Colonic mucosa (tissue), 4 donors: ENCODE results near the gene TMPRSS13. TPM values are rescaled to one million over a fixed set of nuclear protein-coding genes. Genes with fewer than 3 reads are reported as not detected.
"Not testable (repeated sequence)": the region's sequence is repeated elsewhere in the genome, so short reads cannot be mapped to it uniquely, and the experiment has no call there.

Experiments
- DNase-seq: peaks from one replicate; pipeline ENCODE4 v3.0.0-alpha.2; 2020
- H3K27ac ChIP-seq: fragments of 200-600 bp; one replicate; pipeline ENCODE4 v1.8.0; 2021
- H3K27me3 ChIP-seq: fragments of 200-600 bp; one replicate; pipeline ENCODE4 v1.8.0; 2021
- H3K36me3 ChIP-seq: fragments of 200-600 bp; one replicate; pipeline ENCODE4 v1.8.0; 2021
- H3K4me1 ChIP-seq: fragments of 200-600 bp; one replicate; pipeline ENCODE4 v1.8.0; 2021; ENCODE audit warnings: mild to moderate bottlenecking
- H3K4me3 ChIP-seq: fragments of 200-600 bp; one replicate; pipeline ENCODE4 v1.8.0; 2021
- H3K9ac ChIP-seq, 2 donors: one replicate each; pipeline ENCODE4 v1.7.0; 2013; ENCODE audit warnings: control low read depth in 2 of 2, low read depth in 2 of 2, low read length in 2 of 2
- H3K9me3 ChIP-seq: fragments of 200-600 bp; one replicate; pipeline ENCODE4 v1.8.0; 2021
- intact Hi-C: fragments of 100-400 bp; cut with DNase I; formaldehyde crosslinking; loops from one replicate; pipeline ENCODE4 v1.14.1; 2022
- total RNA-seq, 2 donors: library from RNA; stranded (reverse); fragmentation: NEBNext Ultra II Directional in 1 of 2; extraction: Animal tissue kit (Norgen Biotek cat#: 25700) in 1 of 2; gene quantifications; one replicate each; pipeline ENCODE4 v1.2.1, GENCODE V29; 2021
- TF ChIP-seq, protein P1 (sequence below): fragments of 200-600 bp; IDR thresholded peaks from one replicate; pipeline ENCODE4 v1.8.0; 2022; ENCODE audit warnings: antibody characterized with exemption, mild to moderate bottlenecking
- donor health status: healthy.
- donor health status: DM: no; HTN: no; CAD: no.
- donor health status: DM: no; HTN: no; CAD: no.

Gene TMPRSS13
- 1 to 10 TPM; 1.5 to 1.6 TPM for total RNA-seq

DNA sequence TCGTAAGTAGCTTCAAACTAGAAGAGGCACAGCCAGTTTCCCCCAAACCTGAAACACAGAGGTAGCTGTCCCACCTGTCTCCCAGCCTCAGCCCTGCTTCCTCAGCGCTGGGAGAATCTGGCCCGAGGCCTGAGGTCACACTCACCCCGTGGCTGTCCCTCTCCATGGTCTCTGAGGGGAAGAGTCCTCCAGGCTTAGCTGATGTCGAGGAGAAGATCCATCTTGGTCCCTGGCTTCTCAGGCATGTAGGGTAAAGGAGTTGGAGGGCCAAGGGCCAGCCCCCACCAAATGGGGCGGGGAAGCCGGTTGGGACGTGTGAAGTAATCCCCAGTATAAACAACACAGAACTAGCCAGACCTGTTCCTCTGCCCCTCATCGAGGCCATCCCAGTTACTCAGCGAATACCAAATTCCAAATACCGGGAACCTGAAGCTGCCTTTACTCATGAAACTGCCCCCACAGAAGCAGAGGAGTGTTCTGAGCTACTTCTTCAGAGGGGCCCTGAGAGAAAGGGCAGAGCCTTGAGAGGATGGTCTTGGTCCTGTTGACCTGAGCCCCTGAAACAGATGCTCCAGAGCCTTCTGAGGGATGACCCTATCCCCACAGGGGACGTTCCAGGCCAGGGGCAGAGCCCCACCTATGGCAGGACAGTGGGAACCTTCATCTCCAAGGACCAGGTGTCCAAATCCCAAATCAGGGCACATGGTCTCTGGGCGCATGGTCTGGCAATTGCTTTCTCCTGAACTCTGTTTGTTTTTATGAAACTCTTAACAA is at the start of gene TMPRSS13:
Gene TMPRSS13 (minus strand): TSS at position 261 of the 774 bp plus-strand sequence. CDS start 95 bp downstream, at position 166.
- no peaks in the 10 kb centered on the region for H3K9me3 ChIP-seq
- no peak within 1 kb of the TSS for H3K9ac ChIP-seq
- intact Hi-C loops, result no loop called here
- no peak within 1 kb of the TSS for H3K4me3 ChIP-seq
- H3K27me3 ChIP-seq, result no peaks in the 10 kb centered on the region
- H3K4me1 ChIP-seq, result peaks cover 7% of the 10 kb centered on the region
- TF ChIP-seq, protein P1, sequence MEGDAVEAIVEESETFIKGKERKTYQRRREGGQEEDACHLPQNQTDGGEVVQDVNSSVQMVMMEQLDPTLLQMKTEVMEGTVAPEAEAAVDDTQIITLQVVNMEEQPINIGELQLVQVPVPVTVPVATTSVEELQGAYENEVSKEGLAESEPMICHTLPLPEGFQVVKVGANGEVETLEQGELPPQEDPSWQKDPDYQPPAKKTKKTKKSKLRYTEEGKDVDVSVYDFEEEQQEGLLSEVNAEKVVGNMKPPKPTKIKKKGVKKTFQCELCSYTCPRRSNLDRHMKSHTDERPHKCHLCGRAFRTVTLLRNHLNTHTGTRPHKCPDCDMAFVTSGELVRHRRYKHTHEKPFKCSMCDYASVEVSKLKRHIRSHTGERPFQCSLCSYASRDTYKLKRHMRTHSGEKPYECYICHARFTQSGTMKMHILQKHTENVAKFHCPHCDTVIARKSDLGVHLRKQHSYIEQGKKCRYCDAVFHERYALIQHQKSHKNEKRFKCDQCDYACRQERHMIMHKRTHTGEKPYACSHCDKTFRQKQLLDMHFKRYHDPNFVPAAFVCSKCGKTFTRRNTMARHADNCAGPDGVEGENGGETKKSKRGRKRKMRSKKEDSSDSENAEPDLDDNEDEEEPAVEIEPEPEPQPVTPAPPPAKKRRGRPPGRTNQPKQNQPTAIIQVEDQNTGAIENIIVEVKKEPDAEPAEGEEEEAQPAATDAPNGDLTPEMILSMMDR, result no peak
- DNase-seq, result peak; percentile 62
- no peak within 1 kb of the TSS for H3K27ac ChIP-seq
- no peaks in the 10 kb centered on the region for H3K36me3 ChIP-seq

DNA sequence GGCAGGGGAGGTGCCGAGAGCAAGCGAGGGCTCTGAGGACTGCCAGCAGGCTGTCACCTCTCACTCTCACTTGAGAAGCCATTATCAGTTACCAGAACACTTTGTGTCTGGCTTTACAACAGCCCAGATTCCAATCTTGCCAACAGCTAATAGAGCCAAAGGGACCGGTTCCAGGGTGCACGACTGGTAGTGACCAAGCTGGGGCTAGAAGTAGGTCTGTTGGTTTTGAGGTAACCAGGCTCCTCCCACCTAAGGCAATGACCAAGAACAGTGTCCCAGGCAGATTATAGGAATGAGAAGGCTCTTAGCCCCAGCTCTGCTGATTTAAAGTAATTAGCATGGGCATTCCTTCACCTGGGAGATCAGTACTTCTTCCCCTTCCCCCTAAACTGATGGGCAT is 49.8 kb upstream of the TMPRSS13 start:
- H3K4me1 ChIP-seq, result no peaks in the 10 kb centered on the region
- no peak for DNase-seq
- H3K9me3 ChIP-seq, result no peaks in the 10 kb centered on the region
- H3K27ac ChIP-seq, result peak overlapping the region; percentile 26
- TF ChIP-seq, protein P1, result no peak
- no peak overlapping the region for H3K4me3 ChIP-seq
- H3K36me3 ChIP-seq, result no peaks in the 10 kb centered on the region
- intact Hi-C loops, result no loop called here
- H3K9ac ChIP-seq, result no peak overlapping the region
- no peaks in the 10 kb centered on the region for H3K27me3 ChIP-seq

DNA sequence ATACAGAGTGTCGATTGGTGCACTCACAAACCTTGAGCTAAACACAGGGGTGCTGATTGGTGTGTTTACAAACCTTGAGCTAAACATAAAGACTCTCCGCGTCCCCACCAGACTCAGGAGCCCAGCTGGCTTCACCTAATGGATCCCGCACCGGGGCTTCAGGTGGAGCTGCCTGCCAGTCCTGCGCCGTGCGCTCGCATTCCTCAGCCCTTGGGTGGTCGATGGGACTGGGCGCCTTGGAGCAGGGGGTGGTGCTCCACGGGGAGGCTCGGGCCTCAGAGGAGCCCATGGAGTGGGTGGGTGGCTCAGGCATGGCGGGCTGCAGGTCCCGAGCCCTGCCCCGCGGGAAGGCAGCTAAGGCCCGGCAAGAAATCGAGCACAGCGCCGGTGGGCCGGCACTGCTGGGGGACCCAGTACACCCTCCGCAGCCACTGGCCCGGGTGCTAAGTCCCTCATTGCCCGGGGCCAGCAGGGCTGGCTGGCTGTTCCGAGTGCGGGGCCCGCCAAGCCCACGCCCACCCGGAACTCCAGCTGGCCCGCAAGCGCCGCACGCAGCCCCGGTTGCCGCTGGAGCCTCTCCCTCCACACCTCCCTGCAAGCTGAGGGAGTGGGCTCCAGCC is 49.2 kb upstream of the TMPRSS13 start:
- DNase-seq, H3K4me1 ChIP-seq, H3K9me3 ChIP-seq, H3K27ac ChIP-seq, H3K9ac ChIP-seq, H3K36me3 ChIP-seq, H3K27me3 ChIP-seq, intact Hi-C loops, H3K4me3 ChIP-seq: not testable (repeated sequence)

DNA sequence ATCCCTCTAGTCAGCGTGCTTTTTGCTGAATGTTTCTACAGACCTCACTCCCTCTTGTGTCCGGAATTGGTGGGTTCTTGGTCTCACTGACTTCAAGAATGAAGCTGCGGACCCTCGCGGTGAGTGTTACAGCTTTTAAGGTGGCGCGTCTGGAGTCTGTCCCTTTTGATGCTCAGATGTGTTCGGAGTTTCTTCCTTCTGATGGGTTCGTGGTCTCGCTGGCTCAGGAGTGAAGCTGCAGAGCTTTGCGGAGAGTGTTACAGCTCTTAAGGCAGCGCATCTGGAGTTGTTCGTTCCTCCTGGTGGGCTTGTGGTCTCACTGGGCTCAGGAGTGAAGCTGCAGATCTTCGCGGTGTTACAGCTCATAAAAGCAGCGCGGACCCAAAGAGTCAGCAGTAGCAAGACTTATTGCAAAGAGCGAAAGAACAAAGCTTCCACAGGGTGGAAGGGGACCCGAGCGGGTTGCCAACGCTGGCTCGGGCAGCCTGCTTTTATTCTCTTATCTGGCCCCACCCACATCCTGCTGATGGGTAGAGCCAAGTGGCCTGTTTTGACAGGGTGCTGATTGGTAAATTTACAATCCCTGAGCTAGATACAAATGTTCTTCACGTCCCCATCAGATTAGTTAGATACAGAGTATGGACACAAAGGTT is 48.5 kb upstream of the TMPRSS13 start:
- H3K4me3 ChIP-seq, H3K36me3 ChIP-seq, intact Hi-C loops, H3K27me3 ChIP-seq, H3K9ac ChIP-seq, DNase-seq, H3K9me3 ChIP-seq, H3K27ac ChIP-seq: not testable (repeated sequence)
- H3K4me1 ChIP-seq, result peaks cover 10% of the 10 kb centered on the region

DNA sequence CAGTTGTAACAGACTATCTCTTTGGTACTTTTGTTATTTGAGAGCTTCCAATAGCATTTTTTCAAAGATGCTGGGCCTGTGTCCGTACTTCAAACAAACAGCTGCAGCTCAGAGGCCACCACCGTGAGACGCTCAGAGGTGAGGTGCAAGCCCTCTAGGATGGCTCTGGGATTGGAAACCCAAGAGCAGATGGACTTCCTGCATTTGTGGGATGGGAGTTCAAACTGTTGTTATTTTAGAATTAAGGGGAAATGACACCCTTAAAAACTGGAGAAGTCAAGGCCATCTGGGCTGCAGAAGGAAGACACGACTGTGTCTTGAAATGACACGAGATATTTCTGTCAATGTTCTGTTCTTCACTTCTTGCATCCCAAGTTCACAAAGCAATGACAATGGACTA is 47.8 kb upstream of the TMPRSS13 start:
- no peak for DNase-seq
- H3K27me3 ChIP-seq, result no peaks in the 10 kb centered on the region
- intact Hi-C loops, result no loop called here
- H3K4me1 ChIP-seq, result peaks cover 11% of the 10 kb centered on the region
- H3K36me3 ChIP-seq, result no peaks in the 10 kb centered on the region
- TF ChIP-seq, protein P1, result no peak
- H3K27ac ChIP-seq, result no peak overlapping the region
- no peak overlapping the region for H3K4me3 ChIP-seq
- no peaks in the 10 kb centered on the region for H3K9me3 ChIP-seq
- H3K9ac ChIP-seq, result no peak overlapping the region

DNA sequence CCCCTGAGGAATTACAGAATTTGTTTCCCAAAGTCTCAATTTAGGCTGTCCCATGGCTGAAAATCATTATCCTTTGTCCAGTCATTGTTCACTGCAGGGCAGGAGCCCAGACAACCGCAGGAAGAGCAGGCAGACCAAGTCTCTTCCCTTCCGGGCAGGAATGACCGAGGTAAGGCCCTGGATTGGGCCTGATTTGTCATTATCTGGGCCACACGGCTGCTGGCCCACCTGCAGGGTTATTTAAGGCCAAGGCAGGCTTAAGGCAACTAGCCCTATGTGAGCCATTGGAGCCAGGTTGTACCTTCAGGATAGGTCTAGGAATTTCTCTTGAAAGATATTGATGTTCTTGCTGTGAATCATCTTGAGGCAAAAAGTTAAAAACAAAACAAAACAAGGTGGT is 47.2 kb upstream of the TMPRSS13 start:
- TF ChIP-seq, protein P1, result no peak
- DNase-seq, result no peak
- Histone ChIP-seq H3K9ac (no peak overlapping the region), H3K27me3 (no peaks in the 10 kb centered on the region), H3K36me3 (no peaks in the 10 kb centered on the region), H3K27ac (no peak overlapping the region), H3K4me1 (peaks cover 11% of the 10 kb centered on the region), H3K4me3 (no peak overlapping the region), H3K9me3 (no peaks in the 10 kb centered on the region)
- intact Hi-C loops, result no loop called here
